ENCODE measurements around the gene RNF148.

RNF148 gene

GRCh38 chr7:122702872-122703510, at the start of gene RNF148:
Gene RNF148, minus strand, starts transcription at chr7:122702922. Its CDS starts 172 bp downstream, at chr7:122702750.
- DNase-seq = no peak

- no peak for DNase-seq
Observed at GRCh38 chr7:122750389-122750788, 47.7 kb upstream of the RNF148 start.

GRCh38 chr7:122748195-122748594, 45.5 kb upstream of the RNF148 start:
- no peak for DNase-seq

- DNase-seq = no peak
Observed at GRCh38 chr7:122746948-122747347, 44.2 kb upstream of the RNF148 start.

GRCh38 chr7:122743211-122743610, 40.5 kb upstream of the RNF148 start:
- DNase-seq = no peak

GRCh38 chr7:122738947-122739346, 36.2 kb upstream of the RNF148 start:
- DNase-seq = no peak

- DNase-seq = no peak
Observed at GRCh38 chr7:122736183-122736582, 33.5 kb upstream of the RNF148 start.

GRCh38 chr7:122727759-122728158, 25.0 kb upstream of the RNF148 start:
- no peak for DNase-seq

- no peak for DNase-seq
Observed at GRCh38 chr7:122727354-122727753, 24.6 kb upstream of the RNF148 start.

- DNase-seq = no peak
Observed at GRCh38 chr7:122726881-122727280, 24.2 kb upstream of the RNF148 start.

GRCh38 chr7:122724366-122724765, 21.6 kb upstream of the RNF148 start:
- no peak for DNase-seq

GRCh38 chr7:122719010-122719578, 16.4 kb upstream of the RNF148 start:
- no peak for DNase-seq

GRCh38 chr7:122717356-122718089, 14.8 kb upstream of the RNF148 start:
- no peak for DNase-seq

GRCh38 chr7:122715183-122715582, 12.5 kb upstream of the RNF148 start:
- no peak for DNase-seq

- DNase-seq = no peak
Observed at GRCh38 chr7:122710916-122711315, 8.2 kb upstream of the RNF148 start.

- no peak for DNase-seq
Observed at GRCh38 chr7:122709930-122710646, 7.4 kb upstream of the RNF148 start.

- no peak for DNase-seq
Observed at GRCh38 chr7:122706836-122707235, 4.1 kb upstream of the RNF148 start.

- DNase-seq = no peak
Observed at GRCh38 chr7:122699017-122699416, 3.7 kb downstream of the RNF148 start, which contains the start of gene RNF133. Gene RNF133, minus strand, starts transcription at chr7:122699117. Its CDS starts 199 bp downstream, at chr7:122698918.

GRCh38 chr7:122695816-122696215, 6.9 kb downstream of the RNF148 start:
- DNase-seq = no peak

GRCh38 chr7:122694697-122695096, 8.0 kb downstream of the RNF148 start:
- DNase-seq = no peak

- no peak for DNase-seq
Observed at GRCh38 chr7:122692769-122693309, 9.9 kb downstream of the RNF148 start.

GRCh38 chr7:122691569-122692235, 11.0 kb downstream of the RNF148 start:
- DNase-seq = no peak

Data from activated CD4-positive, alpha-beta T cell treated with anti-CD3 and anti-CD28 coated beads for 4 hours (primary cell).